MM.1S (cell line): ENCODE results near the gene TGFB1.

ENCODE experiments used
- DNase-seq: peaks from one replicate; pipeline ENCODE4 v3.0.0-alpha.2; 2015
- H2AFZ ChIP-seq: fragments of 300-600 bp; sonication (generic); 2 replicates; pipeline ENCODE4 v1.6.0; 2016; ENCODE audit warnings: antibody characterized with exemption, low read length
- H3F3A ChIP-seq: fragments of 300-600 bp; sonication (generic); 2 replicates; pipeline ENCODE4 v1.6.1; 2016; ENCODE audit warnings: mild to moderate bottlenecking, antibody characterized with exemption, low read length, moderate library complexity, mixed read lengths; ENCODE audit not compliant: insufficient read depth
- H3K27ac ChIP-seq: fragments of 300-600 bp; sonication (generic); 2 replicates; pipeline ENCODE4 v1.5.1; 2016; ENCODE audit warnings: mild to moderate bottlenecking, low read length
- H3K27me3 ChIP-seq: fragments of 300-600 bp; sonication (generic); replicated peaks from 2 replicates; pipeline ENCODE4 v1.6.0; 2016; ENCODE audit warnings: low read length; ENCODE audit not compliant: insufficient read depth
- H3K36me3 ChIP-seq: fragments of 300-600 bp; sonication (generic); replicated peaks from 2 replicates; pipeline ENCODE4 v1.6.1; 2016; ENCODE audit warnings: mild to moderate bottlenecking, low read length, mixed read lengths; ENCODE audit not compliant: insufficient read depth
- H3K4me1 ChIP-seq: fragments of 300-600 bp; sonication (generic); 2 replicates; pipeline ENCODE4 v1.6.1; 2016; ENCODE audit warnings: low read length, mixed read lengths
- H3K4me2 ChIP-seq: fragments of 300-600 bp; sonication (generic); 2 replicates; pipeline ENCODE4 v1.6.0; 2016; ENCODE audit warnings: low read depth, low read length
- H3K4me3 ChIP-seq: fragments of 300-600 bp; sonication (generic); 2 replicates; pipeline ENCODE4 v1.5.1; 2016; ENCODE audit warnings: low read length, mixed read lengths
- H3K79me2 ChIP-seq: fragments of 300-600 bp; sonication (generic); 2 replicates; pipeline ENCODE4 v1.6.1; 2016; ENCODE audit warnings: mixed run types, low read length, mixed read lengths
- H3K9ac ChIP-seq: fragments of 300-600 bp; sonication (generic); 2 replicates; pipeline ENCODE4 v1.6.1; 2016; ENCODE audit warnings: low read length, mixed read lengths
- H3K9me2 ChIP-seq: fragments of 300-600 bp; sonication (generic); replicated peaks from 2 replicates; pipeline ENCODE4 v1.6.1; 2016; ENCODE audit warnings: mild to moderate bottlenecking, low read length, mixed read lengths; ENCODE audit not compliant: insufficient read depth
- H3K9me3 ChIP-seq: fragments of 300-600 bp; sonication (generic); replicated peaks from 2 replicates; pipeline ENCODE4 v1.6.1; 2016; ENCODE audit warnings: mild to moderate bottlenecking, low read length, mixed read lengths; ENCODE audit not compliant: insufficient read depth
- H4K20me1 ChIP-seq: fragments of 300-600 bp; sonication (generic); 2 replicates; pipeline ENCODE4 v1.6.1; 2016; ENCODE audit warnings: mild to moderate bottlenecking, low read length, moderate library complexity, mixed read lengths; ENCODE audit not compliant: insufficient read depth
- EZH2 ChIP-seq: fragments of 300-600 bp; sonication (generic); optimal IDR thresholded peaks from 2 replicates; pipeline ENCODE3; 2017; ENCODE audit warnings: low read depth, mild to moderate bottlenecking, antibody characterized with exemption, low read length, mixed read lengths
- EZH2phosphoT487 ChIP-seq: fragments of 300-600 bp; sonication (generic); IDR thresholded peaks from 2 replicates; pipeline ENCODE4 v1.6.1; 2018; ENCODE audit warnings: antibody characterized with exemption, low read length
- TF ChIP-seq, protein P1 (sequence below): fragments of 300-600 bp; sonication (generic); IDR thresholded peaks from 2 replicates; pipeline ENCODE4 v1.5.1; 2016; ENCODE audit warnings: antibody characterized with exemption, low read length, mixed read lengths

TGFB1 gene

GRCh38 chr19:41303954-41304353 is 49.8 kb downstream of the TGFB1 start:
- Histone ChIP-seq H2AFZ (no peak overlapping the region), H3K4me2 (no peak overlapping the region), H3K27me3 (no peaks in the 10 kb centered on the region), H3K27ac (no peak overlapping the region), H4K20me1 (no peaks in the 10 kb centered on the region), H3K9ac (no peak overlapping the region), H3K9me3 (no peaks in the 10 kb centered on the region), H3K36me3 (peaks cover 6% of the 10 kb centered on the region), H3K4me1 (peaks cover 38% of the 10 kb centered on the region), H3K79me2 (peaks cover 53% of the 10 kb centered on the region), H3F3A (peaks cover 28% of the 10 kb centered on the region), H3K9me2 (no peaks in the 10 kb centered on the region), H3K4me3 (no peak overlapping the region)
- DNase-seq, result no peak
- TF ChIP-seq, protein P1, sequence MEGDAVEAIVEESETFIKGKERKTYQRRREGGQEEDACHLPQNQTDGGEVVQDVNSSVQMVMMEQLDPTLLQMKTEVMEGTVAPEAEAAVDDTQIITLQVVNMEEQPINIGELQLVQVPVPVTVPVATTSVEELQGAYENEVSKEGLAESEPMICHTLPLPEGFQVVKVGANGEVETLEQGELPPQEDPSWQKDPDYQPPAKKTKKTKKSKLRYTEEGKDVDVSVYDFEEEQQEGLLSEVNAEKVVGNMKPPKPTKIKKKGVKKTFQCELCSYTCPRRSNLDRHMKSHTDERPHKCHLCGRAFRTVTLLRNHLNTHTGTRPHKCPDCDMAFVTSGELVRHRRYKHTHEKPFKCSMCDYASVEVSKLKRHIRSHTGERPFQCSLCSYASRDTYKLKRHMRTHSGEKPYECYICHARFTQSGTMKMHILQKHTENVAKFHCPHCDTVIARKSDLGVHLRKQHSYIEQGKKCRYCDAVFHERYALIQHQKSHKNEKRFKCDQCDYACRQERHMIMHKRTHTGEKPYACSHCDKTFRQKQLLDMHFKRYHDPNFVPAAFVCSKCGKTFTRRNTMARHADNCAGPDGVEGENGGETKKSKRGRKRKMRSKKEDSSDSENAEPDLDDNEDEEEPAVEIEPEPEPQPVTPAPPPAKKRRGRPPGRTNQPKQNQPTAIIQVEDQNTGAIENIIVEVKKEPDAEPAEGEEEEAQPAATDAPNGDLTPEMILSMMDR, result no peak
- TF ChIP-seq EZH2, result no peak
- no peak for TF ChIP-seq EZH2phosphoT487

- H3K9me3 ChIP-seq, result no peaks in the 10 kb centered on the region
- H3K27ac ChIP-seq, result no peak overlapping the region
- no peak overlapping the region for H3K4me2 ChIP-seq
- no peaks in the 10 kb centered on the region for H3K27me3 ChIP-seq
- H3K4me1 ChIP-seq, result peaks cover 39% of the 10 kb centered on the region
- H4K20me1 ChIP-seq, result no peaks in the 10 kb centered on the region
- H3K9ac ChIP-seq, result no peak overlapping the region
- peaks cover 58% of the 10 kb centered on the region for H3K79me2 ChIP-seq
- H3K4me3 ChIP-seq, result no peak overlapping the region
- H3K36me3 ChIP-seq, result peaks cover 6% of the 10 kb centered on the region
- H3K9me2 ChIP-seq, result no peaks in the 10 kb centered on the region
- no peak overlapping the region for H2AFZ ChIP-seq
- no peak for DNase-seq
- TF ChIP-seq, protein P1, result no peak
- TF ChIP-seq EZH2phosphoT487 (no peak), EZH2 (no peak)
- peaks cover 30% of the 10 kb centered on the region for H3F3A ChIP-seq
Observed at GRCh38 chr19:41302624-41303351, 50.9 kb downstream of the TGFB1 start.

DNA sequence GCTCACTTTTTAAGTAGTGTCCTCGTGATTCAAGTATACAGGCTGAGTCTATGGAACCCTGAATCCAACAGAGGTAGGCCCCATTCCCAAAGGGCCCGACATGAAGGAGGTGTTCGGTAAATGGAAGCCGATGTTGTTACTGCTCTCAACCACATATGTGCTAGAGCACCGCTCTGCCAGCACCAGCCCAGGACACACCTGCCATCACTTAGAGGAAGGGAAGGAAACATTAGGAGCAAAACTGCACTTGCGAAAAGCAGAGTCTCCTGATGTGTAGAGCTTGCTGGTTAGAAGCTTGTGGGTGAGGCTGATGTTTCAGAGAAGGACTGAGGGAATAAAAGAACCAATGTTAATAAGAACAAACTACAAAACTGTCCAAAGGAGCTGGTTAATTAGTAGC is 53.2 kb downstream of the TGFB1 start:
- Histone ChIP-seq H4K20me1 (no peaks in the 10 kb centered on the region), H2AFZ (no peak overlapping the region), H3K27me3 (no peaks in the 10 kb centered on the region), H3K27ac (no peak overlapping the region), H3F3A (peaks cover 33% of the 10 kb centered on the region), H3K4me3 (no peak overlapping the region), H3K9ac (no peak overlapping the region), H3K4me1 (peaks cover 39% of the 10 kb centered on the region), H3K36me3 (peaks cover 6% of the 10 kb centered on the region), H3K9me3 (no peaks in the 10 kb centered on the region), H3K4me2 (no peak overlapping the region), H3K79me2 (peaks cover 48% of the 10 kb centered on the region), H3K9me2 (no peaks in the 10 kb centered on the region)
- DNase-seq, result no peak
- no peak for TF ChIP-seq EZH2

DNA sequence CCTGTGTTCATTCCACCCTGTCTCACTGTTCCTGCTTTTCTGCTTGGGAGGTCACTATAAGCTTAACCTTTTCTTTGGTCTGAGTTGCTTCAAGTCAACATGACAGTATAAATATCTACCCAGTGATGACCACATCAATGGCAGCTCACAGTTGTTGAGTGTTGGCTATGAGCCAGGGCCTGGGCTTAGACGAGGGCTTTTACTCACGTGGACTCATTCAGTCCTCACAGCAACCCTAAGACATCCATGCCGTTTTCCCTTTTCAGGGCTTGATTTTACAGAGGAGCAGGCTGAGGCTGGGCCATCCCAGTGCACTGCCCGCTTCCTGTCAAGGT is 54.0 kb downstream of the TGFB1 start:
- Histone ChIP-seq H3K9me3 (no peaks in the 10 kb centered on the region), H3K27me3 (no peaks in the 10 kb centered on the region), H3K27ac (peak overlapping the region; percentile 97; the same call in 1 of the 2 replicates), H3K4me1 (peaks cover 47% of the 10 kb centered on the region), H4K20me1 (no peaks in the 10 kb centered on the region), H3K79me2 (peaks cover 53% of the 10 kb centered on the region), H3K9me2 (no peaks in the 10 kb centered on the region), H2AFZ (no peak overlapping the region), H3F3A (peaks cover 41% of the 10 kb centered on the region), H3K4me3 (no peak overlapping the region), H3K4me2 (no peak overlapping the region), H3K36me3 (peaks cover 10% of the 10 kb centered on the region), H3K9ac (no peak overlapping the region)
- TF ChIP-seq EZH2 (no peak), EZH2phosphoT487 (no peak)
- TF ChIP-seq, protein P1, result no peak
- DNase-seq, result no peak
